Pancreas (tissue), 10 donors: ENCODE data around the gene DMXL2. TPM values are rescaled to one million over a fixed set of nuclear protein-coding genes. Genes with fewer than 3 reads are reported as not detected.

Experiments
- ATAC-seq, 4 donors: fragments of 200-7000 bp; cut with Tn5 transposase; one replicate each; pipeline versions ENCODE4 v1.8.0 to v1.9.1; 2020; ENCODE audit warnings: mild to moderate bottlenecking in 4 of 4, moderate library complexity in 4 of 4
- DNase-seq, 6 donors: peaks; one replicate each; pipeline ENCODE4 v3.0.0-alpha.2; 2020
- FAIRE-seq: peaks from 2 replicates; lab custom pipeline; 2012; peaks lifted over from hg19 to GRCh38; lab: Jason Lieb, UNC
- H3K27ac ChIP-seq, 4 donors: fragments of 200-600 bp; sonication (generic); 1 replicate in 3 of 4; 2 replicates in 1 of 4; pipeline versions ENCODE4 v1.5.0 to v1.8.0; 2020
- H3K27me3 ChIP-seq, 4 donors: fragments of 200-600 bp; one replicate each; pipeline ENCODE4 v1.8.0; 2021
- H3K36me3 ChIP-seq, 3 donors: fragments of 200-600 bp; sonication (generic) in 1 of 3; one replicate each; pipeline versions ENCODE4 v1.5.0 to v1.8.0; 2020 to 2021
- H3K4me1 ChIP-seq, 3 donors: fragments of 200-600 bp; one replicate each; pipeline ENCODE4 v1.8.0; 2021
- H3K4me3 ChIP-seq, 4 donors: fragments of 200-600 bp; sonication (generic) in 2 of 4; one replicate each; pipeline versions ENCODE4 v1.5.0 to v1.8.0; 2020 to 2021
- H3K9me3 ChIP-seq, 4 donors: fragments of 200-600 bp; one replicate each; pipeline ENCODE4 v1.8.0; 2021
- CTCF ChIP-seq, 4 donors: fragments of 200-600 bp; sonication (generic) in 3 of 4; IDR thresholded peaks; one replicate each; pipeline versions ENCODE4 v1.5.0 to v1.8.0; 2021; ENCODE audit warnings: antibody characterized with exemption in 4 of 4
- WGBS, 2 donors: extraction: QIAGEN DNeasy Blood & Tissue Kit; methylation state at CpG; one replicate each; pipeline ENCODE4 v1.1.7; 2013; 5-methylcytosine and 5-hydroxymethylcytosine counted together
- intact Hi-C, 3 donors: fragments of 100-400 bp; cut with DNase I; formaldehyde crosslinking; loops; one replicate each; pipeline versions ENCODE4 v1.11.1 to v1.14.2; 2022
- polyA plus RNA-seq, 2 donors: library from polyadenylated mRNA; stranded (reverse); fragments of 200-250 nt; gene quantifications; one replicate each; pipeline ENCODE4 v1.2.3, GENCODE V29; 2013
- total RNA-seq, 6 donors: library from RNA; stranded (reverse); fragmentation: NEBNext Ultra II Directional in 4 of 6; extraction: Animal tissue kit (Norgen Biotek cat#: 25700) in 4 of 6; gene quantifications; one replicate each; pipeline versions ENCODE4 v1.2.1 to v1.2.4, GENCODE V29; 2021 to 2023
- donor health status: healthy with polysubstance abuse.
- donor health status: DM: no; HTN: no; CAD: no; lungs with moderate emphysema.
- donor health status: DM: no; HTN: no; CAD: no.
- donor health status: control.
- donor health status: control.
- donor health status: Bipolar disorder and iron deficiency.
- donor health status: DM: yes; HTN: yes; CAD: no.
- donor health status: DM: no; HTN: no; CAD: no.
- donor health status: DM: no; HTN: no; CAD: no.
- donor health status: DM: yes; HTN: yes; CAD: no.

The DMXL2 gene
- total and polyA plus RNA-seq, 8 donors: 6.6 to 31.8 (median 12.1) TPM

GRCh38 chr15:51580385-51580784, 42.2 kb downstream of the DMXL2 start:
- TF ChIP-seq CTCF (IDR thresholded peaks at IDR 0.05): no peak
- WGBS, 2 donors: 90 to 91% methylated on average over 2 of the region's 2 CpGs
- H3K36me3 ChIP-seq: no peaks in the 10 kb centered on the region
- ATAC-seq (peak in 1 of 4 donors; percentile 26), FAIRE-seq (no peak), DNase-seq (no peak)
- no peaks in the 10 kb centered on the region for H3K4me1 ChIP-seq
- intact Hi-C loops: no loop called here
- H3K9me3 ChIP-seq: no peaks in the 10 kb centered on the region
- H3K27ac ChIP-seq: no peak overlapping the region
- no peaks in the 10 kb centered on the region for H3K27me3 ChIP-seq
- H3K4me3 ChIP-seq: no peak overlapping the region

GRCh38 chr15:51579012-51579411, 43.6 kb downstream of the DMXL2 start:
- no peak for FAIRE-seq
- no peaks in the 10 kb centered on the region for H3K9me3 ChIP-seq
- intact Hi-C loops: no loop called here
- ATAC-seq: no peak
- H3K4me3 ChIP-seq: no peak overlapping the region
- no peak overlapping the region for H3K27ac ChIP-seq
- no peaks in the 10 kb centered on the region for H3K4me1 ChIP-seq
- no peak for DNase-seq
- no peak for TF ChIP-seq CTCF (IDR thresholded peaks at IDR 0.05)
- no peaks in the 10 kb centered on the region for H3K36me3 ChIP-seq
- H3K27me3 ChIP-seq: no peaks in the 10 kb centered on the region
- 97 to 98% methylated on average over 2 of the region's 2 CpGs for WGBS, 2 donors

GRCh38 chr15:51577636-51578304, 44.8 kb downstream of the DMXL2 start:
- ATAC-seq: no peak

GRCh38 chr15:51576911-51577500, 45.6 kb downstream of the DMXL2 start:
- no peak for FAIRE-seq
- H3K4me3 ChIP-seq: no peak overlapping the region
- intact Hi-C loops: no loop called here
- DNase-seq: no peak
- WGBS, 2 donors: 90 to 91% methylated on average over 2 of the region's 2 CpGs
- peak in 3 of 4 donors; percentile 36 to 77 (median 71) for ATAC-seq
- H3K27ac ChIP-seq: peak overlapping the region in 1 of 4 donors; percentile 10
- no peaks in the 10 kb centered on the region for H3K27me3 ChIP-seq
- no peaks in the 10 kb centered on the region for H3K9me3 ChIP-seq
- TF ChIP-seq CTCF (IDR thresholded peaks at IDR 0.05): no peak
- H3K4me1 ChIP-seq: no peaks in the 10 kb centered on the region
- H3K36me3 ChIP-seq: no peaks in the 10 kb centered on the region

More at GRCh38 chr15:51577636-51578304, 44.8 kb downstream of the DMXL2 start:
- Histone ChIP-seq H3K27ac (peak overlapping the region in 1 of 4 donors; percentile 10), H3K36me3 (no peaks in the 10 kb centered on the region), H3K4me3 (no peak overlapping the region), H3K9me3 (no peaks in the 10 kb centered on the region), H3K27me3 (no peaks in the 10 kb centered on the region), H3K4me1 (no peaks in the 10 kb centered on the region)
- 48 to 64% methylated on average over 1 of the region's 1 CpG for WGBS, 2 donors
- TF ChIP-seq CTCF (IDR thresholded peaks at IDR 0.05): no peak
- intact Hi-C loops: no loop called here
- FAIRE-seq (no peak), DNase-seq (no peak)
